GM18508 (cell line): ENCODE results near the gene EPN3.

Source experiments
- ATAC-seq: cut with Tn5 transposase; IDR thresholded peaks from one replicate; pipeline ENCODE4 v1.9.1; 2021; ENCODE audit warnings: moderate number of reproducible peaks; ENCODE audit not compliant: insufficient read depth, unreplicated experiment

Gene EPN3

DNA sequence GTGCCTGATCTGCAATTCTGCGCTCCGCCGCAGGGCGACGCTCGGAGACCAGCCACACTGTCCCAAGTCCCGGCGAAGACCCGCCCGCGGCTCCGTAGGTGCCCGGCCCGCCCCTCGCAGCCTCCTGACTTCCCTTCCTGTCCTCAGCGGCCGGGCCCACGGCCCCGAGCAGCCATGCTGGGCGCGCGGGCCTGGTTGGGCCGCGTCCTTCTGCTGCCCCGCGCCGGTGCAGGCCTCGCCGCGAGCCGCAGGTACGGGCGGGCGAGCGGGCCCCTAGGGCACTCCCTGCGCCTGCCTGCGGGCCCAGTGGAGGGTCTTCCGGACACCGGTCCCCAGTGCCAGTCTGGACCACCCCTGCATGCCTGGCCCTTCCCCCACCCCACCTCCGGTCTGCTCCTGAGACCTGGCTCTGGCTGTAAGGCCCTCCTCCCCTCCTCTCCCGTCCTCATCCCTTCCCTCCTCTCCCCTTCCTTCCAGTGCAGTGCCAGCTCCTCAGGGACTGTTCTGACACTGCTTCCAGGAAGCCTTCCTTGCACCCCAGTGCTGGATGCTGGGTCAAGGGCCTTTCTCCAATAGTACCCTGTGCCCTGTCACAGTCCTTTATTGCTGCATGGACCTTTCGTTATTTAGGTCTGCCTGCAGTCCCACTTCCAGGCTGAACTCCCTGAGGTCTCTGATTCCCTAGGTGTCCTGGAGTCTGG is 14.7 kb downstream of the EPN3 start, which contains the start of gene SPATA20:
Gene SPATA20, plus strand, starts transcription at position 140 of the 701 bp plus-strand sequence. Its CDS starts 35 bp downstream, at position 175.
- ATAC-seq: no peak

DNA sequence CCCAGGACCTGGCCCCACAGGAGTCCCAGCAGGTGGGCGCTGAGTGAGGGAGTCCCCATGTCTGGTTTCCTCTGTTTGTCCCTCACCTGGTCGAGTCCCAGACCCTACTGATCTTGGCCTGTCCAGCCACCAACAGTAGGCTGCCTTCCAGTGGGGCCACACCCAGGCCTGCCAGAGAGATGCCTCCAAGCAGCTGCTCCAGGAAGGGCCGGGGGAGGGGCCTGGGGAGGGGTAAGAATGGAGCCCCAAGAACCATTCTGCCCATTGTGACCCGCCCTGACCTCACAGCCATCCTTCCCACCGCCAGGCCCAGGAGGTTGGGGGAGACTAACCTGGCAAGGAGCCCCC is 15.2 kb downstream of the EPN3 start:
- no peak for ATAC-seq

DNA sequence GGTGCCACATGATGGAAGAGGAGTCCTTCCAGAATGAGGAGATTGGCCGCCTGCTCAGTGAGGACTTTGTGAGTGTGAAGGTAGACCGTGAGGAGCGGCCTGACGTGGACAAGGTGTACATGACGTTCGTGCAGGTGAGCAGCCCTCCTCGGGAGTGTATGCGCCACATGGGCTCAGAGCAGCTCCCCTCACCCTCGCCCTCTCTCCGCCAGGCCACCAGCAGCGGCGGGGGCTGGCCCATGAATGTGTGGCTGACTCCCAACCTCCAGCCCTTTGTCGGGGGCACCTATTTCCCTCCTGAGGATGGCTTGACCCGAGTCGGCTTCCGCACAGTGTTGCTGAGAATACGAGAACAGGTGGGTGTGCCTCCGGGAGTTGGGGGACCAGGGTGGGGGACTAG is 16.3 kb downstream of the EPN3 start:
- no peak for ATAC-seq

DNA sequence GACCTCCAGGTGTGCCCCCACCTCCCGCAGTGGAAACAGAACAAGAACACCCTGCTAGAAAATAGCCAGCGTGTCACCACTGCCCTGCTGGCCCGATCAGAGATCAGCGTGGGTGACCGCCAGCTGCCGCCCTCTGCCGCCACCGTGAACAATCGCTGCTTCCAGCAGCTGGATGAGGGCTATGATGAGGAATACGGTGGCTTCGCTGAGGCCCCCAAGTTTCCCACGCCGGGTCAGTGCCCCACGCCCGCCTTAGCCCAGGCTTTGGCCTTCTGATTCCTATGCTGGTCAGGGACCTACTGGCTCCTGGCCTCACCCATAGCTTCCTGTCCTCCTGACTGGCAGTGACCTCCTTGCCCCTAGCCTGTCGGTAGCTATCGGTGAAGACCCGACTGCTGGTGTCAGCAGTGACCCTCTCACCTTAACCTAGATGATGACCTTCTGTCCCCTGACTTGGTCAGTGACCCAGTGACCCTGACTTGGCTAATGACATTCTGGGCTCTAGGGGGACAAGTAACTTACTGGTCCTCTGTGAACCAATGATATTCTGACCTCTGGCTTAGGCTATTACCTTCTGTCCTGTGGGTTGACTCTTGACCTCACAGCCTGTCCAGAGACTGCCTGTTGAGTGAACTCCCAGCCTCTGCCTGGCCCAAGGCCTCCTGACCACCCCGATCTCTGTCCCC is 16.9 kb downstream of the EPN3 start:
- ATAC-seq: no peak

DNA sequence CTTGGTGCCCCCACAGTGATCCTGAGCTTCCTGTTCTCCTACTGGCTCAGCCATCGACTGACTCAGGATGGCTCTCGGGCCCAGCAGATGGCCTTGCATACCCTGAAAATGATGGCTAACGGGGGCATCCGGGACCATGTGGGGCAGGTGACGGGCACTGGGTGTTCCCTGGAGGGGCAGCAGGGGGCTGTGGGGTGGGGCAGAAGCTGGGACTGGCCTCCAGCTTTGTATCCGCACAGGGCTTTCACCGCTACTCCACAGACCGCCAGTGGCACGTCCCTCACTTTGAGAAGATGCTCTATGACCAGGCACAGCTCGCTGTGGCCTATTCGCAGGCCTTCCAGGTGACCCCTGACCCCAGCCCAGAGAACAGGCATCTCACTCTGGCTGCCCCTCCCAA is 17.4 kb downstream of the EPN3 start:
- ATAC-seq: no peak

DNA sequence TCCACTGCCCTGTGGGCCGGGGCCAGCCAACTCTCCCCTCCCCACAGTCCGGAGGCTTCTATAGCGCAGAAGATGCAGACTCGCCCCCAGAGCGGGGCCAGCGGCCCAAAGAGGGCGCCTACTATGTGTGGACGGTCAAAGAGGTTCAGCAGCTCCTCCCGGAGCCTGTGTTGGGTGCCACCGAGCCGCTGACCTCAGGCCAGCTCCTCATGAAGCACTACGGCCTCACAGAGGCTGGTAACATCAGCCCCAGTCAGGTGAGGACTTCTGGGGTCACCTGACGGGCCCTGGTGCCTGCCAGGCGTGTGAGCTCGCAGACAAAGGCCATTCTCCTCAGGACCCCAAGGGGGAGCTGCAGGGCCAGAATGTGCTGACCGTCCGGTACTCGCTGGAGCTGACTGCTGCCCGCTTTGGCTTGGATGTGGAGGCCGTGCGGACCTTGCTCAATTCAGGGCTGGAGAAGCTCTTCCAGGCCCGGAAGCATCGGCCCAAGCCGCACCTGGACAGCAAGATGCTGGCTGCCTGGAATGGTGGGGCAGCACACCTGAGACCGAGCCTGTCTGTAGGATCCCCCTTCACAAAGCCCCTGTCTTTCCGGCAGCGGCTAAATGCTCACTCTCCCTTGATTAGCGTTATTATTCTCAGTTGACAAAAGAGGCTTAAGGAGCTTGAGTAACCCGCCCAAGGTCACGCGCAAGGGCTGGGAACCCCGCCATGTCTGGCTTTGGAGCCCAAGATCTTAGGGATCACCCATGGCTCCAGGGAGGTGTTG is 18.3 kb downstream of the EPN3 start:
- ATAC-seq: no peak

DNA sequence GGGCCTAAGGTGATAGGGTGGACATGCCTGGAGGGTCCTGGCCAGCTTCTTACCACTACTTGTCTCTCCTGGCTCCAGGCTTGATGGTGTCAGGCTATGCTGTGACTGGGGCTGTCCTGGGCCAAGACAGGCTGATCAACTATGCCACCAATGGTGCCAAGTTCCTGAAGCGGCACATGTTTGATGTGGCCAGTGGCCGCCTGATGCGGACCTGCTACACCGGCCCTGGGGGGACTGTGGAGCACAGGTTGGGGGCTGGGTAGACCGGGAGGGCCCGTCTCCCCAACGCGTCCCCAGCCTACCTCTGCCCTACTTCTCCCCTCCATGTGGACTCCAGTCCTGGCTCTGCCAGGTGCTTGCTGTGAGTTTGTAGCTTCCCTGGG is 18.9 kb downstream of the EPN3 start:
- no peak for ATAC-seq

DNA sequence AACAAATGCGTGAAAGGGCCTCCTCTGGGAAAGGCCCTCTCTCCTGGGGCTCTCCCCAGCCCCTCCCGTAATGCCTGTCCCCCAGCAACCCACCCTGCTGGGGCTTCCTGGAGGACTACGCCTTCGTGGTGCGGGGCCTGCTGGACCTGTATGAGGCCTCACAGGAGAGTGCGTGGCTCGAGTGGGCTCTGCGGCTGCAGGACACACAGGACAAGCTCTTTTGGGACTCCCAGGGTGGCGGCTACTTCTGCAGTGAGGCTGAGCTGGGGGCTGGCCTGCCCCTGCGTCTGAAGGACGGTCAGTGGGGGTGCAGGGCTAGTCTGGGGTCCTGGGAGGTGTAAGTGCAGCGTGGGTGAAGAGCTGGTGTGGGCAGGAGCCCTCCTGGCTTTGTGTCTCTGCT is 19.3 kb downstream of the EPN3 start:
- no peak for ATAC-seq

DNA sequence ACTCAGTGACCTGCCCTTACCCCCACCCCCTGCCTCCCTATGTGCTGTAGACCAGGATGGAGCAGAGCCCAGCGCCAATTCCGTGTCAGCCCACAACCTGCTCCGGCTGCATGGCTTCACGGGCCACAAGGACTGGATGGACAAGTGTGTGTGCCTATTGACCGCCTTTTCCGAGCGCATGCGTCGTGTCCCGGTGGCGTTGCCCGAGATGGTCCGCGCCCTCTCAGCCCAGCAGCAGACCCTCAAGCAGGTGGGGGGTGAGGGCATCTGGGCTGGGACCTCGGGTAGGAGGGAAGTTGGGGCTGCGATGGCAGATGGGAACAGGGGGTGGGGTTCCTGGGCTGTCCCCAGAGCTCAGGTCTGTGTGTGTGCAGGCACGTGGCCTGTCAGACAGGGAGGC is 21.7 kb downstream of the EPN3 start:
- ATAC-seq: no peak

DNA sequence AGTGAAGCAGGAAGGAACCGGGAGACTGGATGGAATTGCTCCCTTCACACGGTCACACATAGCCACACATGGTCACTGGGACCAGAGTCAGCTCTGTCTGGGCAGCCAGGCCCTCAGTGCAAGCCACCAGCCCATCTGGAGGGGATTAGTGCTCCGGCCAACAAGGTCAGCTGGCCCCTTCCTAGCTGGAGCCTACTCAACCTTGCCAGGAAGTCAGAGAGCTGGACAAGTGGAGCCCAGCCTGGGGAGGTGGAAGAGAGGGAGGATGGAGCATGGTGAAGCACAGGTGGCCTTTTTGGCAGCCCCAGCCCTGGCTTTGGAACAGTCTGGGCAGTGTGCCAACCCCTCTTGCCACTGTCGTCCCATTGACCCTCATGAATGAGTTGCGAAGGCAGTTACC is 24.3 kb downstream of the EPN3 start:
- no peak for ATAC-seq

DNA sequence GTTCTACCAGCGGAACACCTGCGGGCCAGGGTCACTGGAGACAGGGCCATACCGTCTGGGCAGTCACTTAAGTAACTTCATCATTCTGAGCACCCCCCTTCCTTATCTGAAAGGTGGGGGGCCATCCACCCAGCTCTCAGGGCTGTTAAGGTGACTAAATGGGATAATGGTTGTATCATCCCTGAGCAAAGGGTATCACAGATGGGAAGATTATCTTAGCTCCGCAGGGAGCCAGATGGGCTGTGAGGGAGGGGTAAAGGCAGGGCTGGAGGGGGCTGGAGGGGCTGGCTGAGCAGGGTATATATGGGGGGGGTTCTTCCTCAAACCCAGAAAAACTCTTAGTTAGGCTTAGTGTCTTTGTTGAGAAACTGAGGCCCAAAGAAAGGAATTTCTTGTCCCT is 25.1 kb downstream of the EPN3 start:
- ATAC-seq: no peak

DNA sequence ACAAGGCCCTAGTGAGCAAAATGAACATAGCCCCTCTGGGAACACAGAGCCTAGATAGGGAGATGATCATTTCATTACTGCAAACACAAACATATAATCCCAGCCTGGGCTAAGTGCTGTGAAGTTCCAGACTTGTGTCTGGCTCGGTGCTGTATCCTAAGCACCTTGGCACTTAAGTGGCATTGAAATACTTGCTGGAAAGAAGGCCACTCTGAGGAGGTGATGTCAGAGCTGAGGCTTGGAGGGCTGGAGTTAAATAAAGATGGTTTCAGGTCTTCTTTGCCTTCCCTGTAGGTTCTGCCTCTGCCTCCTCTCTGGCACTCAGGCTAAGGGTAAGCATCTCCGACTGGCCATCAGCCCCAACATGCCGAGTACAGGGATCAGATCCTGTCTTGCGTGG is 25.6 kb downstream of the EPN3 start:
- ATAC-seq: no peak

DNA sequence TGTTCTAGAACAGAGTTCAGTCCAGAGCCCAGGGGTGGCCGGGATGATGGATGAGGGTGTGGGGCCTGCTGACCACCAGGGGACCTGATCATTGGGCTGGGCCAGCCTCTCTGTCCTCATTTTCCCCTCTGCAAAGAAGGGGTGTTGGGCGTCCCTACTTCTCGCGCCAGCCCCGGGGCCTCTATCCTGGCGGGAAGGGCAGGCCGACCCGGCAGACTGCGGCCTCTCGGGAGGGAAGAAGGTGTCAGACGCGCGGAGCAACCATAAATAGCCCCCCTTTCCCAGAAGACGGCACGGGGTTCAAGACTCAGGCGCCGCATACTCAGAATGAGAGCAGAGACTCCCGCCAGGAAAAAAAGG is 26.0 kb downstream of the EPN3 start:
- no peak for ATAC-seq

DNA sequence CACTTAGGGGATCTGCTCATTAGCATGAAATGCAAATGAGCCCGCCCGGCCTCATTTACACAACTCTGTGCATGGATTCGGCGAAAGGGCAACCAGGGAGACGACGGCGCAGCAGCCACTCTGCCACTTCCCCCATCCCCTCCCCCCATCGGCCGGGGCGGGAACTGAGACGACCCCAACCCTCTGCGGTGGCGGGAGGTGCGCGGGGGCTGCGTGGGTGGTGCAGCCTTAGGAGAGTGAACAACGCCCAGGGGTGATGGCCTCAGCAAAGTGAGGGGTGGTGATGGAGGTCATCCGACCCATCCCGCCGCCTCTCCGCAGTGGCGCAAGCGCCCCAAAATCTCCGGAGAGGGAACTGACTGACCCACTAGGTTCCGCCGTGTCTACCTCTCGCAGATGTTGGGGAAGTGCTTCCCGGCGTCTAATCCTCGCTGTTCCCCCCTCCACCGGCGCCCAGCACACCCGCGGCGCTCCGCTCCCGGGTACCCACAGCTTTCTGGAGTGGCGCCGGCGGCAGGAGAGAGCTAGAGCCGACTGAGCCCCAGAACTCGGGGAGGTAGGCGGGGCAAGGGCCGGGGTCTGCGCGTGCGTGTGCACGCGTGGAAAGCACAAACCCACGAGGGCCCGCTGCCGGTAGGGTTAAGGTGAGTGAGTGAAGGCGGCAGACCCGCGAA is 26.5 kb downstream of the EPN3 start:
- ATAC-seq: no peak

DNA sequence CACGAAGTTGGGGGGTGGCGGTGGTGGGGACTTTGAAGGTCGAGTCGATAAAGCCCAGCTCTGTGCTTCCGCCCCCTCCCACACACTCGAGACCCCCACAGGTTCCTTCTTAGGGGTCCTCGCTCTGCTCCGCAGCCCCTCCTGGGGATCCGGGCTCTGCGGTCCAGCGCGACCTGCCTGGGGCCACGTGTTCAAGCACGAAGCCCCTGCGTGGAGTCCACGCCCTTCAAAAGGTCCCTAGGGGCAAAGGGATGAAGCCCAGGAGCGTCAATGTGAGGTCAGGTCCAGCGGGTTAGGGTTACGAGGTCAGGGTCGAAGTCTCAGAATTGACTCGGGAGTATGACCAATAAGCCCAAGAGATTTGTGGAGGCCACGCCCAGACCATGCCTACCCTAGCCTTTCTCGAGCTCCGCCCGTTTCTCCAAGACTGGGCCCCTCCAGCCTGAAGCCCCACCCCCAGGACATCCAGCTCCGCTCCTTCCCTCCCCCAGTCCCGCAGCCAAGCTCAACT is 27.2 kb downstream of the EPN3 start:
- ATAC-seq: no peak

DNA sequence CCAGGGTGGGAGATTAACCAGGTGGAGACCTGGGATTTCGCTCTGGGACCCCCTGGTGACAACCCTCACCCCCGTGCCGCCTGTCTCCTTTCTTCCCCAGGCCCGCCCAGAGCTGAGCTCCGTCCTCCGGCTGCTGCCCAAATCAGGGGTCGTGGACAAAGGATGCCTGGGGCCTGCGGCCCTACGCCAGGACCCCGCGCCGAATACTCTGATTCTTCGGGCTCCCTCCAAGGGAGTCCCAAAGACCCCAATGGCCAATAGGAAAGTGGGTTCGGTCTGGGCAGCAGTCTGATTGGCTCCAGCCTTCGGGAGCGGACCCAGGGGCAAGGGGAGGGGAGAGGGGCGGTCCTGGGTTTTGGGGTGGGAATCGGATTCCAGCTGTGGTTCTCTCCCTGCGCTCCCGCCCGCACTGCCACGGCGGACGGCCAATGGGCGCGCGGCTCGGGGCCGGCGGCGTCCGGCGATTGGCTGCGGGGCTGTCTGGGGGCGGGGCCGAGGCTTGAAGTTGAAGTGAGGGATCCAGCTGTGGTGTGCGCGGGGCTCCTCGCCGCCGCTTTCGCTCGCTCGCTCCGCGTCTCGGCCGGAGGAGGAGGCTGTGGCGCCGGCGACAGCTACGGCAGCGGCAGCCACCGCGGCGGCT is 27.8 kb downstream of the EPN3 start, which contains the start of gene CACNA1G:
Gene CACNA1G, plus strand, starts transcription at position 531 of the 640 bp plus-strand sequence. CDS start 745 bp downstream, outside the sequence.
- no peak for ATAC-seq

DNA sequence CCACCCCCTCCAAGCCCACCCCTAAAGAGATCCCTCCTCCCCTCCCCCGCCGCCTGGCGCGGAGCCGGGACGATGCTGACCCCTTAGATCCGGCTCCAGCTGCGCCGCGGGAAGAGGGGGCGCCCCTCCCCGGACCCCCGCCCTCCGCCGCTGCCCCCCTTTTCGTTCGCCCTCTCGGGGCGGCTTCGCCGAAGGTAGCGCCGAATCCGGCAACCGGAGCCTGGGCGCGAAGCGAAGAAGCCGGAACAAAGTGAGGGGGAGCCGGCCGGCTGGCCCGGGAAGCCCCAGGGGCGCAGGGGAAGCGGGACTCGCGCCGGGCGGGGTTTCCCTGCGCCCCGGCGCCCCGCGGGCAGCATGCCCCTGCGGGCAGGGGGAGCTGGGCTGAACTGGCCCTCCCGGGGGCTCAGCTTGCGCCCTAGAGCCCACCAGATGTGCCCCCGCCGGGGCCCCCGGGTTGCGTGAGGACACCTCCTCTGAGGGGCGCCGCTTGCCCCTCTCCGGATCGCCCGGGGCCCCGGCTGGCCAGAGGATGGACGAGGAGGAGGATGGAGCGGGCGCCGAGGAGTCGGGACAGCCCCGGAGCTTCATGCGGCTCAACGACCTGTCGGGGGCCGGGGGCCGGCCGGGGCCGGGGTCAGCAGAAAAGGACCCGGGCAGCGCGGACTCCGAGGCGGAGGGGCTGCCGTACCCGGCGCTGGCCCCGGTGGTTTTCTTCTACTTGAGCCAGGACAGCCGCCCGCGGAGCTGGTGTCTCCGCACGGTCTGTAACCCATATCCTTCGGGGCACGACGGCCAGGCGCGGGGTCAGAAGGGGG is 28.6 kb downstream of the EPN3 start:
- ATAC-seq: no peak

DNA sequence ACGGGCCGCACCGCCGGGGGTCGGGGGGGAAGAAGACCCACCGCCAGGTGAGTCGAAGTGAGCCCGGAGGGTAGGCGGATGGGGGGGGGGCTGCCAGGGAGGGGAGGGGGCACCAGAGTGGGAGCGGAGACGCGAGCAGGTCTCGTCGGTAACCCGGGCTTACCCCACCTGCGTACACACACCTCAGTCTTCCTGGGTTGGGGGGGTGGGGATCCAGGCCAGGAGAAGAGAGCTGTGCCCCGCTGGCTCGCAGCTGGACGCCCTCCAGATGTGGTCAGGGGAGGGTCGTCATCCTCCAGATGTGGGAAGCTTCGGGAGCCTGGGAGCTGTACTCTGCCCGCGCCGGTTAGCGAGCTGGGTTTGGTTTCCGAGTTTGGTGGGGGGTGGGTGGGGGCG is 29.2 kb downstream of the EPN3 start:
- no peak for ATAC-seq
